ENCODE measurements around the gene HBG1. TPM values are rescaled to one million over a fixed set of nuclear protein-coding genes. Genes with fewer than 3 reads are reported as not detected.

The HBG1 gene
- total and polyA plus RNA-seq, 2 of the 8 experiments (the other 6 are each of a cell fraction or from before 2014, with no cell fraction given): 0.26 TPM; not detected in 1

- no peaks in the 10 kb centered on the region; the same call in 1 of the 2 replicates for H3K23me2 ChIP-seq (ENCODE audit: low read depth, low read length)
- no peaks in the 10 kb centered on the region for H3K27me3 ChIP-seq (replicated peaks in 1 of 4; ENCODE audit: control insufficient read depth in 3 of 4, extremely low read depth in 1 of 4, insufficient read depth in 3 of 4, low read length in 3 of 4)
- H4K8ac ChIP-seq (ENCODE audit: extremely low read depth, insufficient read depth, low read length): no peak overlapping the region
- H3K56ac ChIP-seq (replicated peaks; ENCODE audit: insufficient read length, low read depth, low read length): no peak overlapping the region
- no peak for FAIRE-seq
- no peak overlapping the region for H3K23ac ChIP-seq (ENCODE audit: insufficient read length)
- H2BK5ac ChIP-seq (ENCODE audit: low read depth, low read length): no peak overlapping the region
- H3K4ac ChIP-seq (replicated peaks; ENCODE audit: insufficient read length, low read depth, low read length): no peak overlapping the region
- no peak overlapping the region for H3K9ac ChIP-seq (replicated peaks in 1 of 4; ENCODE audit: extremely low read depth in 1 of 4, low read depth in 3 of 4, low read length in 3 of 4)
- H3K4me3 ChIP-seq (ENCODE audit: extremely low read depth in 1 of 4, insufficient read depth in 2 of 4, low read depth in 3 of 4, low read length in 4 of 4): no peak overlapping the region
- H3K4me2 ChIP-seq (ENCODE audit: insufficient read depth in 1 of 2, low read depth in 2 of 2, low read length in 2 of 2): no peak overlapping the region
- H3K14ac ChIP-seq (ENCODE audit: insufficient read length): no peak overlapping the region
- H3K36me3 ChIP-seq (ENCODE audit: control insufficient read depth in 2 of 4, insufficient read depth in 4 of 4, low read length in 3 of 4): no peaks in the 10 kb centered on the region
- H4K5ac ChIP-seq (ENCODE audit: insufficient read length, low read depth, low read length): no peak overlapping the region
- no peak overlapping the region for H2AFZ ChIP-seq (ENCODE audit: low read length)
- TF ChIP-seq CEBPB (IDR thresholded peaks at IDR 0.05; ENCODE audit: low read depth, low read length) (no peak), HDAC2 (IDR thresholded peaks at IDR 0.05; ENCODE audit: borderline replicate concordance in 1 of 2, low read depth in 2 of 2, low read length in 2 of 2) (no peak), RNF2 (IDR thresholded peaks at IDR 0.05; ENCODE audit: borderline replicate concordance, low read depth, low read length, missing control alignments, poor library complexity, severe bottlenecking) (no peak)
- no peak overlapping the region for H2BK15ac ChIP-seq (ENCODE audit: low read length)
- WGBS, 2 experiments (ENCODE audit: extremely low coverage in 1 of 2, insufficient coverage in 1 of 2, insufficient read length in 1 of 2, insufficient replicate concordance in 2 of 2, low coverage in 1 of 2, low lambda C conversion rate in 2 of 2, missing lambda C conversion rate in 1 of 2): 84% methylated on average over 6 of the region's 6 CpGs; no CpG with 5 or more reads in 1 of the 2 experiments
- H2BK12ac ChIP-seq (ENCODE audit: low read depth, low read length): no peak overlapping the region
- no peaks in the 10 kb centered on the region for H3K9me3 ChIP-seq (ENCODE audit: insufficient read depth in 2 of 2, low read depth in 1 of 2, low read length in 1 of 2)
- H3K4me1 ChIP-seq (replicated peaks in 1 of 4; ENCODE audit: control insufficient read depth in 3 of 4, insufficient read depth in 4 of 4, low read length in 3 of 4): no peaks in the 10 kb centered on the region; a peak in 2 of 7 replicates
- no peaks in the 10 kb centered on the region for H4K20me1 ChIP-seq (replicated peaks in 1 of 2; ENCODE audit: control insufficient read depth in 1 of 2, insufficient read depth in 2 of 2, low read length in 2 of 2)
- H2BK120ac ChIP-seq (replicated peaks; ENCODE audit: low read depth, low read length): no peak overlapping the region
- POLR2A ChIA-PET (ENCODE audit: partially characterized antibody): no interaction called here
- DNase-seq (ENCODE audit: low read depth in 1 of 2, low spot score in 2 of 2): no peak
- H3K18ac ChIP-seq (ENCODE audit: extremely low read depth, low read length): no peak overlapping the region
- no peak overlapping the region for H2AK5ac ChIP-seq (ENCODE audit: low read depth, low read length)
- no peaks in the 10 kb centered on the region for H3K79me2 ChIP-seq (ENCODE audit: control insufficient read depth in 1 of 2, insufficient read depth in 2 of 2, low read length in 2 of 2)
- H3K79me1 ChIP-seq (ENCODE audit: low read depth, low read length): 0 out of 2 replicates have a peak, but pooled peaks cover 2% of the 10 kb centered on the region
- H4K91ac ChIP-seq (replicated peaks; ENCODE audit: insufficient read length, low read length): no peak overlapping the region
- no peak overlapping the region for H2BK20ac ChIP-seq (ENCODE audit: low read length)
- CTCF ChIA-PET (ENCODE audit: partially characterized antibody): interaction anchor here (0.6 to 8.6 kb wide), 4 partner anchors 10 to 289 kb away, joined by 3 to 48 read pairs (median 4); no protein-coding TSS in a partner anchor
- H3K27ac ChIP-seq (ENCODE audit: low read depth, low read length): no peak overlapping the region
Measured at GRCh38 chr11:5275369-5276110, 25.9 kb upstream of the HBG1 start.

All from H1 (cell line).